Urinary bladder (tissue), 4 donors: ENCODE results near the gene VSX2. TPM values are rescaled to one million over a fixed set of nuclear protein-coding genes. Genes with fewer than 3 reads are reported as not detected.
"Not testable (repeated sequence)": the region's sequence is repeated elsewhere in the genome, so short reads cannot be mapped to it uniquely, and the experiment has no call there.

Experiments used
- DNase-seq: peaks from one replicate; pipeline ENCODE4 v3.0.0-alpha.2; 2015; ENCODE audit errors: extremely low spot score
- H3K27ac ChIP-seq: one replicate; pipeline ENCODE4 v1.5.1; 2013; ENCODE audit warnings: low read depth, mild to moderate bottlenecking, moderate library complexity
- H3K36me3 ChIP-seq: one replicate; pipeline ENCODE4 v1.6.1; 2013; ENCODE audit warnings: mild to moderate bottlenecking, moderate library complexity; ENCODE audit not compliant: insufficient read depth
- H3K4me1 ChIP-seq: one replicate; pipeline ENCODE4 v1.6.1; 2013; ENCODE audit warnings: mild to moderate bottlenecking, moderate library complexity; ENCODE audit not compliant: insufficient read depth
- H3K4me3 ChIP-seq: one replicate; pipeline ENCODE4 v1.5.1; 2013; ENCODE audit warnings: low read depth, low read length
- WGBS: extraction: QIAGEN DNeasy Blood & Tissue Kit; methylation state at CpG from one replicate; pipeline ENCODE4 v1.1.7; 2013; 5-methylcytosine and 5-hydroxymethylcytosine counted together
- polyA plus RNA-seq: library from polyadenylated mRNA; stranded (reverse); fragments of 200-250 nt; gene quantifications from one replicate; pipeline ENCODE4 v1.2.3, GENCODE V29; 2013
- total RNA-seq: library from RNA; depleted of rRNA; stranded (reverse); fragments of >200 nt; gene quantifications from one replicate; pipeline ENCODE4 v1.2.3, GENCODE V29; 2014
- donor health status: healthy with polysubstance abuse.
- donor health status: healthy.

Gene VSX2
- total and polyA plus RNA-seq, 2 donors: not detected

DNA sequence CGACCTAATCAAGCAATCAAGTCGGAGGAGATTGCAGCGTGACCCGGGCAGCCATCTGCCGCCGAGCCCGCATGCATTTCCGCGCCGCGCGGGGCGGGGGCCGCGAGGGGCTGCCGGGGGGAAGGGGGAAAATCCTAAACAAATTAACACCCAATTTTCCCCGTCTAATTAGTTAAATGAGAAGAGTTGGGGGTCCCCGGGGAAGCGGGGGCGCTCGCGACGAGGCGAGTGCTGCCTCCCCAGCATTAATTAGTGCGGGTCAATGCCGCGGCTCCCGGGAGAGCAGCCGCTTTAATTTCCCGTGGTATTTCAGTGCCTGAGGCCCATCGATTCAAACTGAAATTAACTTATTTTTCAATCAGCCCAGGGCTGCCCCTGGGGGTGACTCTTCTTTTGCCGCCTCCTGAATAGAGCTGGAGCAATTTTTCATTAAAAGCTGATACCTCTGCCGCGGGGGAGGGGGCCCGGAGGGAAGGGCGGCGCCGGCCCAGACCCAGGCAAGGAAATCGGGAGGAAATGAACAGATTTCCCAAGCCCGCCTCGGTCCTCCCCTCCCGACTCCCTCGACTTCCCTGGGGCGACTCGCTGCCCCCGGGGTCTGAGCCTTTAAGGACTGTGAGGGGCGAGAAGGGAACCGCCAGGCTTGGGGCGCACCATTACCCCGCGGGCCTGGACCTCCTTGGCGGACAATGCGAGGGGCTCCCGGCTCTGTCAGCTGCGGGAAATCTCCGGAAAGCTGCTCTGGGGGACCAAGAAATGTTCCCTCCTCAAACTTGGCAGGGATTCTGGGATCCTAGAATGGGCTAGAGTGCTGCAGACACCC lies 18.9 kb downstream of the VSX2 start:
- Histone ChIP-seq H3K36me3 (no peaks in the 10 kb centered on the region), H3K4me3 (peak overlapping the region; percentile 63), H3K27ac (no peak overlapping the region), H3K4me1 (no peaks in the 10 kb centered on the region)
- no peak for DNase-seq
- WGBS: 4% methylated on average over 56 of the region's 56 CpGs

DNA sequence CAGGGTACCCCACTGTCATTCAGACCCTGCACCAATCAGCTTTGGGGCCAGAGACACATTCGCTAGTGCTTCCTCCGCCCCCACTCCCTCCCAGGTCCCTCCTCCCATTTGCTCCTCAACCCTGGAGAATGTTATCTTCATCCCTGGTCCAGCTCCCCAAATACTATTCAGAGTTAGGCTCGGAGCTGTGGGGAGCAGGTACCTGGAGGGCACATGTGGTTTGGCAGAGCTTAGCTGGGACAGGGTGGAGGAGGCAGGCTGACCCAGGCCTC lies 19.5 kb downstream of the VSX2 start:
- Histone ChIP-seq H3K36me3 (no peaks in the 10 kb centered on the region), H3K4me1 (no peaks in the 10 kb centered on the region), H3K4me3 (no peak overlapping the region), H3K27ac (no peak overlapping the region)
- no peak for DNase-seq
- WGBS: 49% methylated on average over 3 of the region's 3 CpGs

GRCh38 chr14:74259513-74259912 lies 20.3 kb downstream of the VSX2 start:
- no peak overlapping the region for H3K27ac ChIP-seq
- H3K4me3 ChIP-seq: no peak overlapping the region
- DNase-seq: no peak
- WGBS: 96% methylated on average over 12 of the region's 12 CpGs
- H3K4me1 ChIP-seq: no peaks in the 10 kb centered on the region
- no peaks in the 10 kb centered on the region for H3K36me3 ChIP-seq

DNA sequence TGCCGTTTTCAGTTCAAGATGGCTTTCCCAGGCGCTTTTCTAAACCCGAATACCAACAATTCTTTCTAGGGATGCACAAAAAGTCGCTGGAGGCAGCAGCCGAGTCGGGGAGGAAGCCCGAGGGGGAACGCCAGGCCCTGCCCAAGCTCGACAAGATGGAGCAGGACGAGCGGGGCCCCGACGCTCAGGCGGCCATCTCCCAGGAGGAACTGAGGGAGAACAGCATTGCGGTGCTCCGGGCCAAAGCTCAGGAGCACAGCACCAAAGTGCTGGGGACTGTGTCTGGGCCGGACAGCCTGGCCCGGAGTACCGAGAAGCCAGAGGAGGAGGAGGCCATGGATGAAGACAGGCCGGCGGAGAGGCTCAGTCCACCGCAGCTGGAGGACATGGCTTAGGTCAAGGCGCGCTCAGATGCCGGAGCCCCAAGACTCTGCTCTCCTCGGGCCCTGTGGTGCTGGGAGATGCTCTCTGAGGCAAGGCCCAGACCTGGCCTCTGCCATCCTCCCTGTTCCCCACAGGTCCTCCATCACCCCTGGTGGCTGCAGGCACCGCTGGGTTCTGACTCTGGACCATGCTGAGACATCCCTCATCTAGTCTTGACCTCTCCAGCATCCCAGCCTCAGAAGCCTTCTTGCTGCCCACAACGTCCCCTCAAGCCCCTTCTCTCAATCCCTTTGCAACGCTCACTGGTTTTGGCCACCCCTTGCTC lies 21.4 kb downstream of the VSX2 start:
- H3K36me3 ChIP-seq: no peaks in the 10 kb centered on the region
- no peaks in the 10 kb centered on the region for H3K4me1 ChIP-seq
- H3K27ac ChIP-seq: no peak overlapping the region
- DNase-seq: no peak
- no peak overlapping the region for H3K4me3 ChIP-seq
- WGBS: 93% methylated on average over 29 of the region's 29 CpGs

GRCh38 chr14:74261288-74261687 lies 22.0 kb downstream of the VSX2 start:
- no peak overlapping the region for H3K4me3 ChIP-seq
- H3K27ac ChIP-seq: no peak overlapping the region
- DNase-seq: no peak
- no peaks in the 10 kb centered on the region for H3K36me3 ChIP-seq
- 80% methylated on average over 4 of the region's 4 CpGs for WGBS
- H3K4me1 ChIP-seq: no peaks in the 10 kb centered on the region

DNA sequence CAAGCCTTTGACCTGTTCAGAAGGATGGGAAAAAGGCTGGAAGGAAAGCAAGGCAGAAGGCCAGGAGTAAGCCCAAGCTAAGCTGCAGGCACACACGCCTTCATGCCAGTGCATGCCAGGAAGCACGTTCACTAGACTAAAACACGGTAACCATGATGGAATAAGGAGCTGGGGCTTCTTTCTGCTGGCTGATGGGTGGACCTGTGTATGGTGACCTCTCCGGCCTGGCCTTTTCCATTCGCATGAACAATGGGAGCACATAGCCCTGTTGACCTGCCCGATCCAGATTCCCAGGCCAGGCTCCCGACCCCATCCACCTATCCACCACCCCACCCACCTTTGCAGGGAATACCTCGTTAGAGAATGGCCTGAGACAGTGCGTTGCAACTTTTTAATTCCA lies 22.8 kb downstream of the VSX2 start:
- H3K4me3 ChIP-seq: no peak overlapping the region
- no peak for DNase-seq
- 95% methylated on average over 9 of the region's 9 CpGs for WGBS

GRCh38 chr14:74263181-74263580 lies 23.9 kb downstream of the VSX2 start:
- 73% methylated on average over 9 of the region's 9 CpGs for WGBS
- no peaks in the 10 kb centered on the region for H3K4me1 ChIP-seq
- H3K27ac ChIP-seq: no peak overlapping the region
- H3K36me3 ChIP-seq: no peaks in the 10 kb centered on the region
- no peak overlapping the region for H3K4me3 ChIP-seq
- no peak for DNase-seq

More for the DNA sequence above, 22.8 kb downstream of the VSX2 start:
- Histone ChIP-seq H3K27ac (no peak overlapping the region), H3K36me3 (no peaks in the 10 kb centered on the region), H3K4me1 (no peaks in the 10 kb centered on the region)

DNA sequence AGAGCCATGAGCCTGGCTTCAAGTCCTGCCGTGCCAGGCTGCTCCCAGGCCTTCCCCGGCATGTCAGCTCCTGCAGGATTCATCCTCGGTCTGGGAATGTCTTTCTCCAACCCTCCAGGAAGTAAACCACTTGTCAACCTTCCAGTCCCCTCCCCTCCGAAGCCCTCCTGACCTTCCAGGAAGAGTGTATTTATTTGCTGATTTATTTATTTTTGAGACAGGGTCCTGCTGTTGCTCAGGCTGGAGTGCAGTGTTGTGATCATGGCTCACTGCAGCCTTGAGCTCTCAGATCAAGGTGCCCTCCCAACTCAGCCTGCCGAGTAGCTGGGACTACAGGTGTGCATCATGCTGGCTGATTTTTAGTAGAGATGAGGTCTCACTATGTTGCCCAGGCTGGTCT lies 24.7 kb downstream of the VSX2 start:
- DNase-seq: no peak
- H3K36me3 ChIP-seq: no peaks in the 10 kb centered on the region
- H3K4me1 ChIP-seq: no peaks in the 10 kb centered on the region
- 47% methylated on average over 5 of the region's 5 CpGs for WGBS
- no peak overlapping the region for H3K4me3 ChIP-seq
- H3K27ac ChIP-seq: no peak overlapping the region

DNA sequence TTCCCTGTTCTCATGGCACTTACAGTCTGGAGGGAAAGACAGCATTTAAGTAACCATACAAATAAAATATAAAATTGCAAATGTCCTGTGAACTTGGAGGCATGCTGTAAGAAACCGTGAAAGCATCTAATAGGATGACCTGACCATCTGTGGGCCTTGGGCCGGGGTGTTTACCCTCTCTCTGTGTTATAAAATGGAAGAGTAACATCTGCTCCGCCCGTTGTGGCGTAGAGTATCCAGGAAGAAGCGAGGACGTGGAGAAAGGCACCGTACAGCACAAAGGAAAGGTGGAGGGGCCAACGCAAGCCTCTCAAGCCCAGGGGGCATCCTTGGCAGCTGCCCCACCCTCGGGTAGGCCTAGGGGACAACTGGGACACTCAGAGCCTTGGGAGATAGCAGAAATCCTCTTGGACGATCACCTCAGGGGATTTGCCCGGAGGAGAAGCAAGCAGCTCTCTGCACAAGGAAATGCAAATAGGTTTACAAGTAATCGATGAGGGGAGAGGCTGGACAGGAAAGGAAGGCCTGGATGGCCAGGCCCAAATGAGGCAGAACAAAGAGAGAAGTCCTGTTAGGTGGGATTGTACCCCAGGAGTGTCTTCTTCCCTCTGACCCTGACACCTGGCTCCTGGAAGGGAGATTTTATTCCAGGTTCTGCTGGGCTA lies 26.2 kb downstream of the VSX2 start:
- 51% methylated on average over 13 of the region's 13 CpGs for WGBS
- Histone ChIP-seq H3K27ac (no peak overlapping the region), H3K4me3 (no peak overlapping the region), H3K4me1 (no peaks in the 10 kb centered on the region), H3K36me3 (no peaks in the 10 kb centered on the region)
- no peak for DNase-seq

GRCh38 chr14:74267588-74267987 lies 28.3 kb downstream of the VSX2 start:
- Histone ChIP-seq H3K27ac (no peak overlapping the region), H3K4me1 (no peaks in the 10 kb centered on the region), H3K4me3 (no peak overlapping the region), H3K36me3 (no peaks in the 10 kb centered on the region)
- 60% methylated on average over 3 of the region's 3 CpGs for WGBS
- DNase-seq: no peak

DNA sequence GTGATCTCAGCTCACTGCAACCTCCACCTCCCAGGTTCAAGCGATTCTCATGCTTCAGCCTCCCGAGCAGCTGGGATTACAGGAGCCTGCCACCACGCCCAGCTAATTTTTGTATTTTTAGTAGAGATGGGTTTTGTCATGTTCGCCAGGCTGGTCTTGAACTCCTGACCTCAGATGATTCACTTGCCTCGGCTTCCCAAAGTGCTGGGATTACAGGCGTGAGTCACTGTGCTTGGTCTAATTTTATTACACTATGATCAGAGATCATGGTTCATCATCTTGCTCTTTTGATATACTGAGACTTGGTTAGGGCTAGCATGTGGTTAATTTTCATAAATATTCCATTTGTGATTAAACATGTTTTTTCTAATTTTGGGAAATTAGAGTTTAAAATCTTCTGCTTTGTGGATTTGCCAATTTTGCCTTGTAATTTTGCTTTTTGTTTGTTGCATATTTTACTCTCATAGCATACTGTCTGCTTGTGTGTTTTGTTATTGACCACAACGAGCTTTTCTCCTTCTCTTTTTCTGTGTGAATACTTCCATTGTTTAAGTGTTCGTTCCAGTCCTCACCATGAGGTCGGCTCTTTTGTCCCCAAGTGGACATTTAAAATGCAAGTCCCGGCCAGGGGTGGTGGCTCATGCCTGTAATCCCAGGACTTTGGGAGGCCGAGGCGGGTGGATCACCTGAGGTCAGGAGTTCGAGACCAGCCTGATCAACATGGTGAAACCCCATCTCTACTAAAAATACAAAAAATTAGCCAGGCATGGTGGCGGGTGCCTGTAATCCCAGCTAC lies 31.3 kb downstream of the VSX2 start:
- WGBS: 63% methylated on average over 14 of the region's 14 CpGs
- H3K36me3 ChIP-seq, H3K4me1 ChIP-seq, H3K4me3 ChIP-seq, DNase-seq, H3K27ac ChIP-seq: not testable (repeated sequence)

DNA sequence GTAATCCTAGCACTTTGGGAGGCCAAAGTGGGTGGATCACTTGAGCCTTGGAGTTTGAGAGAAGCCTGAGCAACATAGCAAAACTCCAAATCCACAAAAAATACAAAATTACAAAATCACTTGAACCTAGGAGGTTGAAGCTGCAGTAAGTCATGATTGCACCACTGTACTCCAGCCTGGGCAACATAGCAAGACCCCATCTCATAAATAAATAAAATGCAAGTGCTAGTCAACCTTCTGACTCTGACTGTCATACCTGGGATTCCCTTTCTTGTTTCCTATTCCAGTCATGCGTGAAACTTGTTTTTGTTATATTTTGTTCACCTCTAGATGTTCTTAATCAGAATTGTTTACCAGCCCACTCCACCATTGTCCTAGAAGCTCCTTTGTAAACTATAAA lies 32.1 kb downstream of the VSX2 start:
- no peak for DNase-seq
- 43% methylated on average over 1 of the region's 1 CpG for WGBS
- Histone ChIP-seq H3K4me3 (no peak overlapping the region), H3K36me3 (no peaks in the 10 kb centered on the region), H3K4me1 (no peaks in the 10 kb centered on the region), H3K27ac (no peak overlapping the region)

DNA sequence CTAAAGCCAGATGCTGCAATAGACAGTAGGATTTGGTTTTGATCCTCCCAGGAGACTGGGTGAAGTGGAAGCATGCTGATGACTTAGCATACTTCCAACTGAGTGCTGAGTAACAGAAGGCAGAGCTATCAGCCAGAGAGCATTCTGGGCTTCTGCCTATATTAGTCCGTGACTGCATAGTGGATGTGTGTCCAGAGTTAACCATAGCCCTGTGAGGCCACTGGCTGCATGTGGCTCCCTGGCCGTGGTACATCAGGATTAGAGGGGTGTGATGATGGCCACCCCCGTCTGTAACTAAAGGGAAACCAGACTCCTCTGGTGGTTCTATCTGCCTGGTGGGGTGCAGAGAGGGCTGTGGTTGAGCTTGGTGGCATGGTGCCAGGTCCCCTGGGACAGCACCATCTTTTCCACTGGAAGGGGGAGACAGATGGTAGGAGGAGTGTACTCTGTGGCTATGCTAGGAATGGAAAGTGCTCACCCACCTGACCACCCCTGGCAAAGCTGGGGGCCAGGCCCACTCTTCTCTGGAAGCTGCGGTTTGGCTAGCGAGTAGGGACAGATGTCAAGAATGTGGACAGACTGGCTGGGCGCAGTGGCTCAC lies 36.1 kb downstream of the VSX2 start:
- no peak overlapping the region for H3K4me3 ChIP-seq
- DNase-seq: no peak
- H3K36me3 ChIP-seq: no peaks in the 10 kb centered on the region
- no peaks in the 10 kb centered on the region for H3K4me1 ChIP-seq
- WGBS: 54% methylated on average over 6 of the region's 6 CpGs
- no peak overlapping the region for H3K27ac ChIP-seq
